ENCODE results near the gene EYS. TPM values are rescaled to one million over a fixed set of nuclear protein-coding genes. Genes with fewer than 3 reads are reported as not detected.

EYS gene
- total and polyA plus RNA-seq, 4 donors: 0.53 to 4.5 (median 2.4) TPM

- Histone ChIP-seq H3K36me3 (ENCODE audit: control insufficient read depth, insufficient read depth, low read length) (no peaks in the 10 kb centered on the region), H3K4me1 (ENCODE audit: control insufficient read depth, insufficient read depth, low read length) (no peaks in the 10 kb centered on the region), H3K27ac (ENCODE audit: low read depth, low read length) (no peak overlapping the region), H3K9me3 (ENCODE audit: control insufficient read depth, insufficient read depth, low read length) (no peaks in the 10 kb centered on the region), H3K27me3 (ENCODE audit: control insufficient read depth, insufficient read depth, low read length) (no peaks in the 10 kb centered on the region), H3K4me3 (ENCODE audit: low read depth, low read length) (no peak overlapping the region)
- no peak for DNase-seq (ENCODE audit: low read depth in 4 of 6, low spot score in 6 of 6)
- 100% methylated on average over 1 of the region's 1 CpG for WGBS (ENCODE audit: insufficient coverage)
Measured at GRCh38 chr6:63787021-63787420, 1920.0 kb downstream of the EYS start.

- no peaks in the 10 kb centered on the region for H3K36me3 ChIP-seq (ENCODE audit: control insufficient read depth, insufficient read depth, low read length)
- WGBS (ENCODE audit: insufficient coverage): no CpG with 5 or more reads among the region's 1 CpG
- no peaks in the 10 kb centered on the region for H3K9me3 ChIP-seq (ENCODE audit: control insufficient read depth, insufficient read depth, low read length)
- no peaks in the 10 kb centered on the region for H3K4me1 ChIP-seq (ENCODE audit: control insufficient read depth, insufficient read depth, low read length)
- no peak for DNase-seq (ENCODE audit: low read depth in 4 of 6, low spot score in 6 of 6)
- no peak overlapping the region for H3K4me3 ChIP-seq (ENCODE audit: low read depth, low read length)
- H3K27ac ChIP-seq (ENCODE audit: low read depth, low read length): no peak overlapping the region
- no peaks in the 10 kb centered on the region for H3K27me3 ChIP-seq (ENCODE audit: control insufficient read depth, insufficient read depth, low read length)
Measured at GRCh38 chr6:63785006-63785405, 1922.0 kb downstream of the EYS start.

GRCh38 chr6:63783096-63783495, 1923.9 kb downstream of the EYS start:
- H3K27me3 ChIP-seq (ENCODE audit: control insufficient read depth, insufficient read depth, low read length): no peaks in the 10 kb centered on the region
- no peak for DNase-seq (ENCODE audit: low read depth in 4 of 6, low spot score in 6 of 6)
- no peaks in the 10 kb centered on the region for H3K9me3 ChIP-seq (ENCODE audit: control insufficient read depth, insufficient read depth, low read length)
- no CpG with 5 or more reads among the region's 1 CpG for WGBS (ENCODE audit: insufficient coverage)
- H3K27ac ChIP-seq (ENCODE audit: low read depth, low read length): no peak overlapping the region
- H3K4me1 ChIP-seq (ENCODE audit: control insufficient read depth, insufficient read depth, low read length): no peaks in the 10 kb centered on the region
- no peak overlapping the region for H3K4me3 ChIP-seq (ENCODE audit: low read depth, low read length)
- H3K36me3 ChIP-seq (ENCODE audit: control insufficient read depth, insufficient read depth, low read length): no peaks in the 10 kb centered on the region

GRCh38 chr6:63774961-63775360, 1932.1 kb downstream of the EYS start:
- no peak overlapping the region for H3K4me3 ChIP-seq (ENCODE audit: low read depth, low read length)
- H3K27me3 ChIP-seq (ENCODE audit: control insufficient read depth, insufficient read depth, low read length): no peaks in the 10 kb centered on the region
- DNase-seq (ENCODE audit: low read depth in 4 of 6, low spot score in 6 of 6): no peak
- no peaks in the 10 kb centered on the region for H3K4me1 ChIP-seq (ENCODE audit: control insufficient read depth, insufficient read depth, low read length)
- H3K9me3 ChIP-seq (ENCODE audit: control insufficient read depth, insufficient read depth, low read length): no peaks in the 10 kb centered on the region
- no CpG with 5 or more reads among the region's 1 CpG for WGBS (ENCODE audit: insufficient coverage)
- H3K27ac ChIP-seq (ENCODE audit: low read depth, low read length): no peak overlapping the region
- H3K36me3 ChIP-seq (ENCODE audit: control insufficient read depth, insufficient read depth, low read length): no peaks in the 10 kb centered on the region

GRCh38 chr6:63773200-63773599, 1933.8 kb downstream of the EYS start:
- H3K27me3 ChIP-seq (ENCODE audit: control insufficient read depth, insufficient read depth, low read length): no peaks in the 10 kb centered on the region
- H3K36me3 ChIP-seq (ENCODE audit: control insufficient read depth, insufficient read depth, low read length): no peaks in the 10 kb centered on the region
- 89% methylated on average over 2 of the region's 2 CpGs for WGBS (ENCODE audit: insufficient coverage)
- no peak for DNase-seq (ENCODE audit: low read depth in 4 of 6, low spot score in 6 of 6)
- H3K9me3 ChIP-seq (ENCODE audit: control insufficient read depth, insufficient read depth, low read length): no peaks in the 10 kb centered on the region
- H3K4me3 ChIP-seq (ENCODE audit: low read depth, low read length): no peak overlapping the region
- H3K4me1 ChIP-seq (ENCODE audit: control insufficient read depth, insufficient read depth, low read length): no peaks in the 10 kb centered on the region
- H3K27ac ChIP-seq (ENCODE audit: low read depth, low read length): no peak overlapping the region

GRCh38 chr6:63765828-63766227, 1941.2 kb downstream of the EYS start:
- H3K9me3 ChIP-seq (ENCODE audit: control insufficient read depth, insufficient read depth, low read length): peaks cover 4% of the 10 kb centered on the region
- no peak overlapping the region for H3K4me3 ChIP-seq (ENCODE audit: low read depth, low read length)
- 100% methylated on average over 1 of the region's 2 CpGs for WGBS (ENCODE audit: insufficient coverage)
- no peaks in the 10 kb centered on the region for H3K4me1 ChIP-seq (ENCODE audit: control insufficient read depth, insufficient read depth, low read length)
- no peaks in the 10 kb centered on the region for H3K27me3 ChIP-seq (ENCODE audit: control insufficient read depth, insufficient read depth, low read length)
- no peak overlapping the region for H3K27ac ChIP-seq (ENCODE audit: low read depth, low read length)
- H3K36me3 ChIP-seq (ENCODE audit: control insufficient read depth, insufficient read depth, low read length): no peaks in the 10 kb centered on the region
- no peak for DNase-seq (ENCODE audit: low read depth in 4 of 6, low spot score in 6 of 6)

GRCh38 chr6:63764318-63764916, 1942.6 kb downstream of the EYS start:
- peak; percentile 22 to 89 (median 51) for DNase-seq (ENCODE audit: low read depth in 4 of 6, low spot score in 6 of 6)
- Histone ChIP-seq H3K4me3 (ENCODE audit: low read depth, low read length) (no peak overlapping the region), H3K27me3 (ENCODE audit: control insufficient read depth, insufficient read depth, low read length) (no peaks in the 10 kb centered on the region), H3K4me1 (ENCODE audit: control insufficient read depth, insufficient read depth, low read length) (no peaks in the 10 kb centered on the region), H3K36me3 (ENCODE audit: control insufficient read depth, insufficient read depth, low read length) (no peaks in the 10 kb centered on the region), H3K27ac (ENCODE audit: low read depth, low read length) (no peak overlapping the region), H3K9me3 (ENCODE audit: control insufficient read depth, insufficient read depth, low read length) (peaks cover 4% of the 10 kb centered on the region)
- no CpG with 5 or more reads among the region's 4 CpGs for WGBS (ENCODE audit: insufficient coverage)

- no peaks in the 10 kb centered on the region for H3K36me3 ChIP-seq (ENCODE audit: control insufficient read depth, insufficient read depth, low read length)
- DNase-seq (ENCODE audit: low read depth in 4 of 6, low spot score in 6 of 6): no peak
- H3K27ac ChIP-seq (ENCODE audit: low read depth, low read length): no peak overlapping the region
- H3K4me1 ChIP-seq (ENCODE audit: control insufficient read depth, insufficient read depth, low read length): no peaks in the 10 kb centered on the region
- H3K9me3 ChIP-seq (ENCODE audit: control insufficient read depth, insufficient read depth, low read length): no peaks in the 10 kb centered on the region
- no peaks in the 10 kb centered on the region for H3K27me3 ChIP-seq (ENCODE audit: control insufficient read depth, insufficient read depth, low read length)
- H3K4me3 ChIP-seq (ENCODE audit: low read depth, low read length): no peak overlapping the region
Measured at GRCh38 chr6:63760199-63760598, 1946.8 kb downstream of the EYS start.

- Histone ChIP-seq H3K27me3 (ENCODE audit: control insufficient read depth, insufficient read depth, low read length) (no peaks in the 10 kb centered on the region), H3K36me3 (ENCODE audit: control insufficient read depth, insufficient read depth, low read length) (no peaks in the 10 kb centered on the region), H3K4me1 (ENCODE audit: control insufficient read depth, insufficient read depth, low read length) (no peaks in the 10 kb centered on the region), H3K9me3 (ENCODE audit: control insufficient read depth, insufficient read depth, low read length) (no peaks in the 10 kb centered on the region), H3K27ac (ENCODE audit: low read depth, low read length) (no peak overlapping the region), H3K4me3 (ENCODE audit: low read depth, low read length) (no peak overlapping the region)
- peak in 1 of 6 donors; percentile 8 for DNase-seq (ENCODE audit: low read depth in 4 of 6, low spot score in 6 of 6)
Measured at GRCh38 chr6:63759605-63760105, 1947.4 kb downstream of the EYS start.

- no peak overlapping the region for H3K4me3 ChIP-seq (ENCODE audit: low read depth, low read length)
- no peaks in the 10 kb centered on the region for H3K9me3 ChIP-seq (ENCODE audit: control insufficient read depth, insufficient read depth, low read length)
- no peaks in the 10 kb centered on the region for H3K36me3 ChIP-seq (ENCODE audit: control insufficient read depth, insufficient read depth, low read length)
- H3K27me3 ChIP-seq (ENCODE audit: control insufficient read depth, insufficient read depth, low read length): no peaks in the 10 kb centered on the region
- no peak for DNase-seq (ENCODE audit: low read depth in 4 of 6, low spot score in 6 of 6)
- no peaks in the 10 kb centered on the region for H3K4me1 ChIP-seq (ENCODE audit: control insufficient read depth, insufficient read depth, low read length)
- no CpG with 5 or more reads among the region's 1 CpG for WGBS (ENCODE audit: insufficient coverage)
- H3K27ac ChIP-seq (ENCODE audit: low read depth, low read length): no peak overlapping the region
Measured at GRCh38 chr6:63757826-63758225, 1949.2 kb downstream of the EYS start.

Data from spinal cord (tissue), 10 donors.